ENCODE measurements around the gene CEP85L.

CEP85L gene

DNA sequence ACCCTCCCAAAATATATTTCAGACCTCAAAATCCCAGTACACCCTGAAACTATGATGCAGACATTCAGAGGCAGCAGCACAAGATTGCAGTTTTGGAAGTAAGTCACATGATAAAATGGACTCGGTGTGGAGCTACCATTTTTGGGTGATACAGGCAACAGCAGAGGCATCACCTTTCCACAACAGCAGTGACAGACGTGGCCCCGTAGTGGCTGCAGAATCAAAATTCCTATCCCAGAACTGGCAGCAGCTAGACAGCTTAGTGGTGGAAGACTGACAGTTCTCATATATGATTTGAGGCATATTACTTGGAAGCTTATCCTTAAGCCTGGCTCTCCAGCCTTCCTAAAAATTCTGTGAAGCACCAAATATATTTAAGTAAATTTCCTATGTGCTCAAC lies 83.4 kb downstream of the CEP85L start:
- TF ChIP-seq, protein P1, sequence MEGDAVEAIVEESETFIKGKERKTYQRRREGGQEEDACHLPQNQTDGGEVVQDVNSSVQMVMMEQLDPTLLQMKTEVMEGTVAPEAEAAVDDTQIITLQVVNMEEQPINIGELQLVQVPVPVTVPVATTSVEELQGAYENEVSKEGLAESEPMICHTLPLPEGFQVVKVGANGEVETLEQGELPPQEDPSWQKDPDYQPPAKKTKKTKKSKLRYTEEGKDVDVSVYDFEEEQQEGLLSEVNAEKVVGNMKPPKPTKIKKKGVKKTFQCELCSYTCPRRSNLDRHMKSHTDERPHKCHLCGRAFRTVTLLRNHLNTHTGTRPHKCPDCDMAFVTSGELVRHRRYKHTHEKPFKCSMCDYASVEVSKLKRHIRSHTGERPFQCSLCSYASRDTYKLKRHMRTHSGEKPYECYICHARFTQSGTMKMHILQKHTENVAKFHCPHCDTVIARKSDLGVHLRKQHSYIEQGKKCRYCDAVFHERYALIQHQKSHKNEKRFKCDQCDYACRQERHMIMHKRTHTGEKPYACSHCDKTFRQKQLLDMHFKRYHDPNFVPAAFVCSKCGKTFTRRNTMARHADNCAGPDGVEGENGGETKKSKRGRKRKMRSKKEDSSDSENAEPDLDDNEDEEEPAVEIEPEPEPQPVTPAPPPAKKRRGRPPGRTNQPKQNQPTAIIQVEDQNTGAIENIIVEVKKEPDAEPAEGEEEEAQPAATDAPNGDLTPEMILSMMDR (IDR thresholded peaks at IDR 0.05; ENCODE audit: low read depth, low read length): no peak
- TF ChIP-seq, protein P2, sequence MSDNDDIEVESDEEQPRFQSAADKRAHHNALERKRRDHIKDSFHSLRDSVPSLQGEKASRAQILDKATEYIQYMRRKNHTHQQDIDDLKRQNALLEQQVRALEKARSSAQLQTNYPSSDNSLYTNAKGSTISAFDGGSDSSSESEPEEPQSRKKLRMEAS (IDR thresholded peaks at IDR 0.05; ENCODE audit: low read depth, low read length): no peak
- TF ChIP-seq MYC (IDR thresholded peaks at IDR 0.05; ENCODE audit: low read depth, low read length) (no peak), POLR2A (IDR thresholded peaks at IDR 0.05; ENCODE audit: extremely low read depth, insufficient read length) (no peak)

DNA sequence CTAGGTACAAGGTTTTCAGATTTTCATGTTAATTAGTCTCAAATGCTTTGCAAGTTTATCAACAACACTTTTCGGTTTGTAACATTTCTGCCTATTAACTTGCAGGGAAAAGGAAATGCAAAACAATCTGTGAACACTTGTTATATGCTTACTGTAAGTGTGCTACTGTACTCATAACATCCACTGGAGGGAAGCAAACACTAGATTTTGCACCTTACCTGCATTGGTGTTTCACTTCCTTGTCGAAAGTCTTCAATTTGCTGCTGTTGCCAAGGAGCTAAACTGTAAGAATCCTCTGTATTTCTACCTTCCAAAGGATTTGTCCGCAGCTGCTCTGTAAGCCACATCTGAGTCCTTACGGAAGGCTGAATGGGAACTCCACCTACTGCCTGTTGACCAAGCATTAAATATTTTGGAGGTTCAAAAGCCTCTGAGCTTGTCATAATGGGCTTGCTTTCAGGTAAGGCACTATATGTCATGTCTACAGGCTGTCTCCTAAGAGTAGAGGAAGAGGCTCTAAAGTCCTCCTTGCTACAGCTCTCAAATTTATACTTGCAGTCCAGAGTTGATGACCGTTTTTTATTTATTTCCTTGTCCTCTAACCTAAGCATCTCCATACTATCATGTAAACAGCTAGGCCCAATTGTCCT lies 86.0 kb downstream of the CEP85L start:
- TF ChIP-seq POLR2A (IDR thresholded peaks at IDR 0.05; ENCODE audit: extremely low read depth, insufficient read length): no peak
- TF ChIP-seq, protein P1 (IDR thresholded peaks at IDR 0.05; ENCODE audit: low read depth, low read length): peak; percentile 29
- no peak for TF ChIP-seq MYC (IDR thresholded peaks at IDR 0.05; ENCODE audit: low read depth, low read length)
- TF ChIP-seq, protein P2 (IDR thresholded peaks at IDR 0.05; ENCODE audit: low read depth, low read length): no peak
- DNase-seq (ENCODE audit: low read depth): peak; percentile 47
- no peak overlapping the region for H3K4me3 ChIP-seq (ENCODE audit: low read depth, low read length)

More for the DNA sequence above, 83.4 kb downstream of the CEP85L start:
- no peak for DNase-seq (ENCODE audit: low read depth)
- no peak overlapping the region for H3K4me3 ChIP-seq (ENCODE audit: low read depth, low read length)

DNA sequence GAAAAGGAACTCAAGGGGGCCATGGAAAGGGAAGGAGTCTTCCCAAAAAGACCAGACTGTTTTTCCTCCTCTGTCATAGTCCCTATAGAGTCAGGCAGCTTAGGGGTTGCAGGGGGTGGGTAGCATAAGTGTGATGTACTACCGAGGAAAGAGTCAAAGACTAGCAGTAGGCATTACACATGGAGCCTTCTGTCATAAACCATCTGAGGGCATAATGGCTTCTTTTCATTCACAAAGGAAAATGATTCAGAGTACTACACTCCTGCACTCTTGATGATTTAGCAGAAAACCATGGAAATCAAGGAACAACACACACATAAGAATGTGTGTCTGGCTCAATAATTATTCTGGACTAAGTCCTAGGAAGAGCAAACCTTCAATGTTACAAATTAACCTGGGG lies 88.4 kb downstream of the CEP85L start:
- TF ChIP-seq, protein P2 (IDR thresholded peaks at IDR 0.05; ENCODE audit: low read depth, low read length): no peak
- TF ChIP-seq, protein P1 (IDR thresholded peaks at IDR 0.05; ENCODE audit: low read depth, low read length): no peak
- TF ChIP-seq MYC (IDR thresholded peaks at IDR 0.05; ENCODE audit: low read depth, low read length) (no peak), POLR2A (IDR thresholded peaks at IDR 0.05; ENCODE audit: extremely low read depth, insufficient read length) (no peak)
- no peak overlapping the region for H3K4me3 ChIP-seq (ENCODE audit: low read depth, low read length)
- no peak for DNase-seq (ENCODE audit: low read depth)

DNA sequence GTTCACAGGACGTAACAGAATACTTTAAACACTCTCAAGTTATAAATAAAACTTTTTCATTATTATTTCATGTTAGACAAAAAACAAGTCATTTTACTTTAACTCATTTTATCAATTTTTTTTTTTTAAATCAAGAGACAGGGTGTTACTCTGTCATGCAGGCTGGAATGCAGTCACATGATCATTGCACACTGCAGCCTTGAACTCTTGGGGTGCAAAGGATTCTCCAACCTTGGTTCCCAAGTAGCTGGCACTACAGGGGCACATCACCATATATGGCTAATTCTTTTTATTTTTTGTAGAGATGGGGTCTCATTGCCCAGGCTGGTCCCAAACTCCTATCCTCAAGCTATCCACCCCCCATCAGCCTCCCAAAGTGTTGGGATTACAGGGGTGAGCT lies 89.1 kb downstream of the CEP85L start:
- H3K4me3 ChIP-seq (ENCODE audit: low read depth, low read length): no peak overlapping the region
- TF ChIP-seq, protein P2 (IDR thresholded peaks at IDR 0.05; ENCODE audit: low read depth, low read length): no peak
- TF ChIP-seq POLR2A (IDR thresholded peaks at IDR 0.05; ENCODE audit: extremely low read depth, insufficient read length) (no peak), MYC (IDR thresholded peaks at IDR 0.05; ENCODE audit: low read depth, low read length) (no peak)
- TF ChIP-seq, protein P1 (IDR thresholded peaks at IDR 0.05; ENCODE audit: low read depth, low read length): no peak
- no peak for DNase-seq (ENCODE audit: low read depth)

DNA sequence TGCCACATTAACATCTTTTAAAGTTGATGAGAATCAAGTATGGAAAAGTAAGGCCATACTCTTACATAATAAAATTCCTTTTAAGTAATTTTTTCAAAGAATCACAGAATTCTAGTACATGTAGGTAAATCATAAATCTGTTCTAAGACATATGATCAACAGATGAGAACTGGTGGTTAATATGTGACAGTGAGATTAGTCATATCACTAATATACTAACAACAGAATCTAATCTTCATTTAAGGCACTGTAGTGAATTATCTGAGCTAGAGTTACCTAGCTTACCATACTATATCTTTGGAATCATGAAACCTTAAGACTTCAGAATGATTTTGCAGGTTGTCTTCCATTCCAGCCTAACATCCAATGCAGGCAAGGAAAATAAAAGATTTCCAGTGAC lies 91.7 kb downstream of the CEP85L start:
- DNase-seq (ENCODE audit: low read depth): no peak
- H3K4me3 ChIP-seq (ENCODE audit: low read depth, low read length): no peak overlapping the region
- TF ChIP-seq, protein P1 (IDR thresholded peaks at IDR 0.05; ENCODE audit: low read depth, low read length): no peak
- no peak for TF ChIP-seq MYC (IDR thresholded peaks at IDR 0.05; ENCODE audit: low read depth, low read length)
- TF ChIP-seq, protein P2 (IDR thresholded peaks at IDR 0.05; ENCODE audit: low read depth, low read length): no peak
- TF ChIP-seq POLR2A (IDR thresholded peaks at IDR 0.05; ENCODE audit: extremely low read depth, insufficient read length): no peak
